CD14-positive monocyte (primary cell): ENCODE data around the gene GPC5. TPM values are rescaled to one million over a fixed set of nuclear protein-coding genes. Genes with fewer than 3 reads are reported as not detected.

ENCODE experiments used
- DNase-seq, 3 donors: peaks; one replicate each; pipeline ENCODE4 v3.0.0-alpha.2; 2011 to 2022
- H2AFZ ChIP-seq: 2 replicates; pipeline ENCODE4 v1.6.0; 2012; ENCODE audit warnings: mild to moderate bottlenecking, low read depth, low read length, inconsistent platforms; ENCODE audit not compliant: insufficient read depth, poor library complexity, severe bottlenecking
- H3K27ac ChIP-seq, 2 donors: 1 replicate in 1 of 2; 2 replicates in 1 of 2; pipeline ENCODE4 v1.5.1; 2012 to 2013; ENCODE audit warnings: low read length in 2 of 2, control low read depth in 1 of 2, inconsistent platforms in 1 of 2, low read depth in 1 of 2, mild to moderate bottlenecking in 1 of 2
- H3K27me3 ChIP-seq, 2 donors: one replicate each; pipeline versions ENCODE4 v1.6.0 to v1.6.1; 2011 to 2013; ENCODE audit warnings: low read length in 2 of 2; ENCODE audit not compliant: control insufficient read depth in 2 of 2, insufficient read depth in 2 of 2
- H3K36me3 ChIP-seq, 2 donors: replicated peaks in 1 of 2; 1 replicate in 1 of 2; 2 replicates in 1 of 2; pipeline versions ENCODE4 v1.5.1 to v1.6.1; 2012 to 2013; ENCODE audit warnings: low read length in 2 of 2, control low read depth in 1 of 2, inconsistent platforms in 1 of 2, mild to moderate bottlenecking in 1 of 2; ENCODE audit not compliant: insufficient read depth in 2 of 2, control insufficient read depth in 1 of 2
- H3K4me1 ChIP-seq, 2 donors: 1 replicate in 1 of 2; 2 replicates in 1 of 2; pipeline versions ENCODE4 v1.5.1 to v1.6.1; 2012 to 2013; ENCODE audit warnings: low read length in 2 of 2, control low read depth in 1 of 2, inconsistent platforms in 1 of 2, mild to moderate bottlenecking in 1 of 2, moderate library complexity in 1 of 2; ENCODE audit not compliant: insufficient read depth in 2 of 2, control insufficient read depth in 1 of 2
- H3K4me2 ChIP-seq: replicated peaks from 2 replicates; pipeline ENCODE3; 2012; ENCODE audit warnings: low read length, moderate library complexity, mild to moderate bottlenecking; ENCODE audit not compliant: poor library complexity, severe bottlenecking; ENCODE audit errors: extremely low read depth
- H3K4me3 ChIP-seq, 3 experiments: fragments of 200-600 bp in 1 of 3; sonication (generic) in 1 of 3; replicated peaks in 1 of 3; 1 replicate in 2 of 3; 2 replicates in 1 of 3; pipeline ENCODE4 v1.5.1; 2011 to 2013; ENCODE audit warnings: low read length in 3 of 3, mild to moderate bottlenecking in 3 of 3, control low read depth in 2 of 3, low read depth in 2 of 3, inconsistent platforms in 1 of 3, moderate library complexity in 1 of 3
- H3K79me2 ChIP-seq: 2 replicates; pipeline ENCODE4 v1.6.0; 2012; ENCODE audit warnings: mild to moderate bottlenecking, control low read depth, inconsistent platforms, low read length, moderate library complexity; ENCODE audit not compliant: insufficient read depth
- H3K9ac ChIP-seq: 2 replicates; pipeline ENCODE4 v1.6.0; 2017; ENCODE audit warnings: low read length, mild to moderate bottlenecking; ENCODE audit not compliant: insufficient read depth, poor library complexity, severe bottlenecking
- H3K9me3 ChIP-seq, 2 donors: replicated peaks in 1 of 2; 1 replicate in 1 of 2; 2 replicates in 1 of 2; pipeline versions ENCODE4 v1.5.1 to v1.6.1; 2012 to 2013; ENCODE audit warnings: low read length in 2 of 2, control low read depth in 1 of 2; ENCODE audit not compliant: control insufficient read depth in 1 of 2, insufficient read depth in 1 of 2
- H4K20me1 ChIP-seq: 2 replicates; pipeline ENCODE4 v1.6.0; 2012; ENCODE audit warnings: mild to moderate bottlenecking, low read length, control low read depth, moderate library complexity; ENCODE audit not compliant: insufficient read depth
- H3K27ac Mint-ChIP-seq, 7 donors: one replicate each; pipeline ENCODE4 v1.8.0; 2020; ENCODE audit warnings: mild to moderate bottlenecking in 7 of 7, mixed read lengths in 7 of 7, moderate library complexity in 6 of 7, inconsistent platforms in 2 of 7
- H3K27me3 Mint-ChIP-seq, 3 donors: one replicate each; pipeline ENCODE4 v1.8.0; 2021 to 2022; ENCODE audit warnings: low read depth in 3 of 3, mild to moderate bottlenecking in 3 of 3, mixed read lengths in 3 of 3, moderate library complexity in 3 of 3, inconsistent platforms in 1 of 3
- H3K36me3 Mint-ChIP-seq, 2 donors: one replicate each; pipeline ENCODE4 v1.8.0; 2020; ENCODE audit warnings: mixed read lengths in 2 of 2, inconsistent platforms in 1 of 2, mild to moderate bottlenecking in 1 of 2
- H3K4me1 Mint-ChIP-seq: one replicate; pipeline ENCODE4 v1.8.0; 2020; ENCODE audit warnings: mild to moderate bottlenecking, mixed read lengths
- H3K4me3 Mint-ChIP-seq, 2 donors: one replicate each; pipeline ENCODE4 v1.8.0; 2020; ENCODE audit warnings: mild to moderate bottlenecking in 2 of 2, mixed read lengths in 2 of 2, moderate library complexity in 1 of 2
- H3K9me3 Mint-ChIP-seq, 7 donors: one replicate each; pipeline ENCODE4 v1.8.0; 2020 to 2022; ENCODE audit warnings: mixed read lengths in 7 of 7, mild to moderate bottlenecking in 6 of 7, moderate library complexity in 6 of 7, inconsistent platforms in 2 of 7
- CTCF ChIP-seq: fragments of 200-600 bp; IDR thresholded peaks from one replicate; pipeline ENCODE4 v1.8.0; 2022; ENCODE audit warnings: antibody characterized with exemption, mild to moderate bottlenecking
- WGBS: methylation state at CpG from one replicate; pipeline ENCODE4 v1.1.5; 2013; ENCODE audit warnings: missing lambda C conversion rate; ENCODE audit not compliant: insufficient coverage; 5-methylcytosine and 5-hydroxymethylcytosine counted together
- intact Hi-C, 2 donors: fragments of 100-400 bp; cut with micrococcal nuclease; formaldehyde crosslinking; loops; one replicate each; pipeline versions ENCODE4 v1.15.0 to v1.15.1; 2023
- polyA plus RNA-seq, 3 donors: library from polyadenylated mRNA; depleted of rRNA in 1 of 3; unstranded in 2 of 3; stranded (reverse) in 1 of 3; fragments of 300-500 nt in 2 of 3; fragments of >200 nt in 1 of 3; fragmentation: Illumina TruSeq in 2 of 3; gene quantifications; 1 replicate in 2 of 3; 2 replicates in 1 of 3; pipeline ENCODE4 v1.2.3, GENCODE V29; 2012 to 2021

The GPC5 gene
- polyA plus RNA-seq, 3 donors: not detected

GRCh38 chr13:91904597-91904996, 506.2 kb downstream of the GPC5 start:
- H3K27me3 ChIP-seq: no peaks in the 10 kb centered on the region
- no peaks in the 10 kb centered on the region for H3K4me1 ChIP-seq
- H3K4me2 ChIP-seq: no peak overlapping the region
- H3K9me3 Mint-ChIP-seq: peaks cover 0 to 3% (median 0%) of the 10 kb centered on the region in 7 donors
- H4K20me1 ChIP-seq: no peaks in the 10 kb centered on the region
- H3K27ac ChIP-seq: no peak overlapping the region
- DNase-seq: no peak
- no peak overlapping the region for H2AFZ ChIP-seq
- peak overlapping the region in 1 of 7 donors; percentile 69 for H3K27ac Mint-ChIP-seq
- intact Hi-C loops: no loop called here
- H3K4me3 Mint-ChIP-seq: no peak overlapping the region
- H3K27me3 Mint-ChIP-seq: no peaks in the 10 kb centered on the region
- no peaks in the 10 kb centered on the region for H3K4me1 Mint-ChIP-seq
- no peaks in the 10 kb centered on the region for H3K79me2 ChIP-seq
- no peak for TF ChIP-seq CTCF
- 60% methylated on average over 1 of the region's 1 CpG for WGBS
- no peak overlapping the region for H3K4me3 ChIP-seq
- peaks cover 0 to 2% of the 10 kb centered on the region in 2 donors for H3K9me3 ChIP-seq
- H3K36me3 Mint-ChIP-seq: no peaks in the 10 kb centered on the region
- H3K36me3 ChIP-seq: no peaks in the 10 kb centered on the region
- H3K9ac ChIP-seq: no peak overlapping the region

GRCh38 chr13:91907398-91907797, 509.0 kb downstream of the GPC5 start:
- Mint-ChIP-seq H3K4me3 (no peak overlapping the region), H3K27ac (no peak overlapping the region), H3K4me1 (no peaks in the 10 kb centered on the region), H3K9me3 (peaks cover 0 to 8% (median 3%) of the 10 kb centered on the region in 7 donors), H3K27me3 (no peaks in the 10 kb centered on the region), H3K36me3 (no peaks in the 10 kb centered on the region)
- no peak for TF ChIP-seq CTCF
- H4K20me1 ChIP-seq: no peaks in the 10 kb centered on the region
- H3K27ac ChIP-seq: no peak overlapping the region
- no peak overlapping the region for H3K9ac ChIP-seq
- H3K4me3 ChIP-seq: no peak overlapping the region
- intact Hi-C loops: no loop called here
- H3K36me3 ChIP-seq: no peaks in the 10 kb centered on the region
- H3K4me2 ChIP-seq: no peak overlapping the region
- peaks cover 0 to 2% of the 10 kb centered on the region in 2 donors for H3K9me3 ChIP-seq
- DNase-seq: no peak
- WGBS: 100% methylated on average over 1 of the region's 1 CpG
- no peaks in the 10 kb centered on the region for H3K4me1 ChIP-seq
- no peak overlapping the region for H2AFZ ChIP-seq
- H3K27me3 ChIP-seq: no peaks in the 10 kb centered on the region
- no peaks in the 10 kb centered on the region for H3K79me2 ChIP-seq
